MM.1S (cell line): ENCODE measurements around the gene IL1R2.

Experiments
- DNase-seq: peaks from one replicate; pipeline ENCODE4 v3.0.0-alpha.2; 2015
- H2AFZ ChIP-seq: fragments of 300-600 bp; sonication (generic); 2 replicates; pipeline ENCODE4 v1.6.0; 2016; ENCODE audit warnings: antibody characterized with exemption, low read length
- H3F3A ChIP-seq: fragments of 300-600 bp; sonication (generic); 2 replicates; pipeline ENCODE4 v1.6.1; 2016; ENCODE audit warnings: mild to moderate bottlenecking, antibody characterized with exemption, low read length, moderate library complexity, mixed read lengths; ENCODE audit not compliant: insufficient read depth
- H3K27ac ChIP-seq: fragments of 300-600 bp; sonication (generic); 2 replicates; pipeline ENCODE4 v1.5.1; 2016; ENCODE audit warnings: mild to moderate bottlenecking, low read length
- H3K27me3 ChIP-seq: fragments of 300-600 bp; sonication (generic); replicated peaks from 2 replicates; pipeline ENCODE4 v1.6.0; 2016; ENCODE audit warnings: low read length; ENCODE audit not compliant: insufficient read depth
- H3K36me3 ChIP-seq: fragments of 300-600 bp; sonication (generic); replicated peaks from 2 replicates; pipeline ENCODE4 v1.6.1; 2016; ENCODE audit warnings: mild to moderate bottlenecking, low read length, mixed read lengths; ENCODE audit not compliant: insufficient read depth
- H3K4me1 ChIP-seq: fragments of 300-600 bp; sonication (generic); 2 replicates; pipeline ENCODE4 v1.6.1; 2016; ENCODE audit warnings: low read length, mixed read lengths
- H3K4me2 ChIP-seq: fragments of 300-600 bp; sonication (generic); 2 replicates; pipeline ENCODE4 v1.6.0; 2016; ENCODE audit warnings: low read depth, low read length
- H3K4me3 ChIP-seq: fragments of 300-600 bp; sonication (generic); 2 replicates; pipeline ENCODE4 v1.5.1; 2016; ENCODE audit warnings: low read length, mixed read lengths
- H3K79me2 ChIP-seq: fragments of 300-600 bp; sonication (generic); 2 replicates; pipeline ENCODE4 v1.6.1; 2016; ENCODE audit warnings: mixed run types, low read length, mixed read lengths
- H3K9ac ChIP-seq: fragments of 300-600 bp; sonication (generic); 2 replicates; pipeline ENCODE4 v1.6.1; 2016; ENCODE audit warnings: low read length, mixed read lengths
- H3K9me2 ChIP-seq: fragments of 300-600 bp; sonication (generic); replicated peaks from 2 replicates; pipeline ENCODE4 v1.6.1; 2016; ENCODE audit warnings: mild to moderate bottlenecking, low read length, mixed read lengths; ENCODE audit not compliant: insufficient read depth
- H3K9me3 ChIP-seq: fragments of 300-600 bp; sonication (generic); replicated peaks from 2 replicates; pipeline ENCODE4 v1.6.1; 2016; ENCODE audit warnings: mild to moderate bottlenecking, low read length, mixed read lengths; ENCODE audit not compliant: insufficient read depth
- H4K20me1 ChIP-seq: fragments of 300-600 bp; sonication (generic); 2 replicates; pipeline ENCODE4 v1.6.1; 2016; ENCODE audit warnings: mild to moderate bottlenecking, low read length, moderate library complexity, mixed read lengths; ENCODE audit not compliant: insufficient read depth
- CTCF ChIP-seq: fragments of 300-600 bp; sonication (generic); IDR thresholded peaks from 2 replicates; pipeline ENCODE4 v1.5.1; 2016; ENCODE audit warnings: antibody characterized with exemption, low read length, mixed read lengths
- EZH2 ChIP-seq: fragments of 300-600 bp; sonication (generic); optimal IDR thresholded peaks from 2 replicates; pipeline ENCODE3; 2017; ENCODE audit warnings: low read depth, mild to moderate bottlenecking, antibody characterized with exemption, low read length, mixed read lengths
- EZH2phosphoT487 ChIP-seq: fragments of 300-600 bp; sonication (generic); IDR thresholded peaks from 2 replicates; pipeline ENCODE4 v1.6.1; 2018; ENCODE audit warnings: antibody characterized with exemption, low read length

IL1R2 gene

GRCh38 chr2:101969723-101970122 is 22.0 kb upstream of the IL1R2 start:
- H3K27me3 ChIP-seq, result no peaks in the 10 kb centered on the region
- TF ChIP-seq EZH2phosphoT487, result no peak
- TF ChIP-seq CTCF, result no peak
- no peak for TF ChIP-seq EZH2
- H3K4me3 ChIP-seq, result no peak overlapping the region
- H3K4me1 ChIP-seq, result no peaks in the 10 kb centered on the region
- no peak overlapping the region for H3K9ac ChIP-seq
- no peaks in the 10 kb centered on the region for H3K79me2 ChIP-seq
- H4K20me1 ChIP-seq, result no peaks in the 10 kb centered on the region
- DNase-seq, result no peak
- H3K9me3 ChIP-seq, result no peaks in the 10 kb centered on the region
- no peak overlapping the region for H3K4me2 ChIP-seq
- no peaks in the 10 kb centered on the region for H3K9me2 ChIP-seq
- no peaks in the 10 kb centered on the region for H3K36me3 ChIP-seq
- no peaks in the 10 kb centered on the region for H3F3A ChIP-seq
- H3K27ac ChIP-seq, result no peak overlapping the region
- no peak overlapping the region for H2AFZ ChIP-seq

- no peaks in the 10 kb centered on the region for H3K79me2 ChIP-seq
- H3K4me3 ChIP-seq, result no peak overlapping the region
- no peaks in the 10 kb centered on the region for H3K27me3 ChIP-seq
- no peak overlapping the region for H3K4me2 ChIP-seq
- no peak overlapping the region for H2AFZ ChIP-seq
- no peak overlapping the region for H3K9ac ChIP-seq
- H3K9me2 ChIP-seq, result no peaks in the 10 kb centered on the region
- TF ChIP-seq CTCF (no peak), EZH2 (no peak), EZH2phosphoT487 (no peak)
- no peaks in the 10 kb centered on the region for H3K4me1 ChIP-seq
- H4K20me1 ChIP-seq, result no peaks in the 10 kb centered on the region
- no peaks in the 10 kb centered on the region for H3K9me3 ChIP-seq
- no peak overlapping the region for H3K27ac ChIP-seq
- no peak for DNase-seq
- no peaks in the 10 kb centered on the region for H3K36me3 ChIP-seq
- H3F3A ChIP-seq, result no peaks in the 10 kb centered on the region
Measured at GRCh38 chr2:101970901-101971300, 20.9 kb upstream of the IL1R2 start.

GRCh38 chr2:101971836-101972235 is 19.9 kb upstream of the IL1R2 start:
- no peak overlapping the region for H2AFZ ChIP-seq
- H3F3A ChIP-seq, result no peaks in the 10 kb centered on the region
- H3K9me2 ChIP-seq, result no peaks in the 10 kb centered on the region
- H3K9ac ChIP-seq, result no peak overlapping the region
- no peak overlapping the region for H3K4me2 ChIP-seq
- no peaks in the 10 kb centered on the region for H3K36me3 ChIP-seq
- H4K20me1 ChIP-seq, result no peaks in the 10 kb centered on the region
- H3K9me3 ChIP-seq, result no peaks in the 10 kb centered on the region
- no peaks in the 10 kb centered on the region for H3K27me3 ChIP-seq
- H3K79me2 ChIP-seq, result no peaks in the 10 kb centered on the region
- no peaks in the 10 kb centered on the region for H3K4me1 ChIP-seq
- no peak for TF ChIP-seq CTCF
- TF ChIP-seq EZH2phosphoT487, result no peak
- TF ChIP-seq EZH2, result no peak
- DNase-seq, result no peak
- H3K27ac ChIP-seq, result no peak overlapping the region
- no peak overlapping the region for H3K4me3 ChIP-seq
